Measurements from ENCODE around the gene SDF4. TPM values are rescaled to one million over a fixed set of nuclear protein-coding genes. Genes with fewer than 3 reads are reported as not detected.
"Not testable (repeated sequence)": the region's sequence is repeated elsewhere in the genome, so short reads cannot be mapped to it uniquely, and the experiment has no call there.

Gene SDF4
- total RNA-seq, 1 experiment from 2014 or later: 128 TPM

DNA sequence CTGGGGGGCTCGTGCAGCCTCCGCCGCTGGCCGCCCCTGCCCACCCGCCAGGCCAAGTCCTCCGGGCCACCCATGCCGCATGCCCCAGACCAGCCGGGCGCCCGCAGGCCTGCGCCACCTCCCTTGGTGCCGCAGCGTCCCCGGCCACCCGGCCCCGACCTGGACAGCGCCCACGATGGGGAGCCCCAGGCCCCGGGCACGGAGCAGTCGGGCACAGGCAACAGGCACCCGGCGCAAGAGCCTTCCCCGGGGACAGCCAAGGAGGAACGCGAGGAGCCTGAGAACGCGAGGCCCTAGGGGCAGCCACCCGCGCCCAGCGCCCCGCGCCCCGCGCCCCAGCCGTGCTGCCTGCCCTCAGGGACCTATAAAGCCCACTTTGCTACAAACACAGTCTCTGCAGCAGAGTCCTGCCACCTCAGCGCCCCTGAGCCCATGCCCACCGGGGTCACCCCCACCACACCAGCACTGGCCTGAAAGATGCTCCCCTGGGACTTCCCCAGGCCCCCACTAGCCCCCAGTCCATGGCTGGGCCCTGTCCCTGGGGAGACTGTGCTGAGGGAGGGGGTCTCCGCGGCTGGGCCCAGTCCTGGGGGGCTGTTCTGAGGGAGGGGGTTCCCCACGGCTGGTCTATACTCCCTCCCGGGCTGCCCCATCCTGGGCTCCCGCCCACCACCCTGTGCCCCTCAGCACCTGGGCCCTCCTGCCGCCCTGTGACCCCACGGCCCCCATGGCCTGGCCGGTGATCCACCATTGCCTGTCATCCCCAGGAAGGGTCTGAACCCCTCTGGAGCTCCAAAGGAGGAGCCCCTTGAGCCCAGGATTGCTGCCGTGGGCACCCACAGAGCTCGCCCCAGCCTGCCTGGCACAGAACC lies 34.0 kb downstream of the SDF4 start:
- TF ChIP-seq, protein P1, sequence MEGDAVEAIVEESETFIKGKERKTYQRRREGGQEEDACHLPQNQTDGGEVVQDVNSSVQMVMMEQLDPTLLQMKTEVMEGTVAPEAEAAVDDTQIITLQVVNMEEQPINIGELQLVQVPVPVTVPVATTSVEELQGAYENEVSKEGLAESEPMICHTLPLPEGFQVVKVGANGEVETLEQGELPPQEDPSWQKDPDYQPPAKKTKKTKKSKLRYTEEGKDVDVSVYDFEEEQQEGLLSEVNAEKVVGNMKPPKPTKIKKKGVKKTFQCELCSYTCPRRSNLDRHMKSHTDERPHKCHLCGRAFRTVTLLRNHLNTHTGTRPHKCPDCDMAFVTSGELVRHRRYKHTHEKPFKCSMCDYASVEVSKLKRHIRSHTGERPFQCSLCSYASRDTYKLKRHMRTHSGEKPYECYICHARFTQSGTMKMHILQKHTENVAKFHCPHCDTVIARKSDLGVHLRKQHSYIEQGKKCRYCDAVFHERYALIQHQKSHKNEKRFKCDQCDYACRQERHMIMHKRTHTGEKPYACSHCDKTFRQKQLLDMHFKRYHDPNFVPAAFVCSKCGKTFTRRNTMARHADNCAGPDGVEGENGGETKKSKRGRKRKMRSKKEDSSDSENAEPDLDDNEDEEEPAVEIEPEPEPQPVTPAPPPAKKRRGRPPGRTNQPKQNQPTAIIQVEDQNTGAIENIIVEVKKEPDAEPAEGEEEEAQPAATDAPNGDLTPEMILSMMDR (IDR thresholded peaks at IDR 0.05; ENCODE audit: unreplicated experiment): no peak
- Mint-ChIP-seq H3K4me1 (ENCODE audit: low read depth, unreplicated experiment) (no peaks in the 10 kb centered on the region), H3K27me3 (ENCODE audit: unreplicated experiment) (no peaks in the 10 kb centered on the region), H3K4me3 (ENCODE audit: low read depth, unreplicated experiment) (no peak overlapping the region), H3K9me3 (ENCODE audit: low read depth, unreplicated experiment) (peaks cover 4% of the 10 kb centered on the region), H3K27ac (ENCODE audit: unreplicated experiment) (no peak overlapping the region), H3K36me3 (ENCODE audit: insufficient read depth, unreplicated experiment) (no peaks in the 10 kb centered on the region)
- no peak for DNase-seq
- intact Hi-C loops (cut with micrococcal nuclease; ENCODE audit: unreplicated experiment): no loop called here
- CTCF ChIA-PET: interaction anchor here (0.6 kb wide), 1 partner anchor 209 kb away, joined by 9 read pairs; no protein-coding TSS in a partner anchor
- BruUV-seq (replicated peaks): no TSS peak

DNA sequence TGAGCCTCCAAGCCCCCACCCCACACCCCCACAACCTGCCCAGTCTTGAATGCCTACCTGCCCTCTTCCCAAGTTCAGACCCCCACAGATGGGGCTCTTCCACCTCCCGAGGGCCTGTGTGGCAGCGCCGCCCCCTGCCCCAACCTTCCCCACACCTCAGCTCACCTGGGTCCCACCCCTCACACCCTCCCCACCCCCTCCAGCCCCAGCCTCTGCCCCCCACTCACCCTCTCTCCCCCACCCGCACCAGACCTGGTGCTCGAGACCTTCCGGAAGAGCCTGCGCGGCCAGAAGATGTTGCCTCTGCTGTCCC lies 34.7 kb downstream of the SDF4 start:
- H3K36me3 Mint-ChIP-seq (ENCODE audit: insufficient read depth, unreplicated experiment): no peaks in the 10 kb centered on the region
- DNase-seq: no peak
- no peaks in the 10 kb centered on the region for H3K27me3 Mint-ChIP-seq (ENCODE audit: unreplicated experiment)
- H3K4me1 Mint-ChIP-seq (ENCODE audit: low read depth, unreplicated experiment): no peaks in the 10 kb centered on the region
- H3K4me3 Mint-ChIP-seq (ENCODE audit: low read depth, unreplicated experiment): no peak overlapping the region
- CTCF ChIA-PET: no interaction called here
- no TSS peak for BruUV-seq (replicated peaks)
- H3K27ac Mint-ChIP-seq (ENCODE audit: unreplicated experiment): no peak overlapping the region
- TF ChIP-seq, protein P1 (IDR thresholded peaks at IDR 0.05; ENCODE audit: unreplicated experiment): no peak
- intact Hi-C loops (cut with micrococcal nuclease; ENCODE audit: unreplicated experiment): no loop called here
- peaks cover 4% of the 10 kb centered on the region for H3K9me3 Mint-ChIP-seq (ENCODE audit: low read depth, unreplicated experiment)

DNA sequence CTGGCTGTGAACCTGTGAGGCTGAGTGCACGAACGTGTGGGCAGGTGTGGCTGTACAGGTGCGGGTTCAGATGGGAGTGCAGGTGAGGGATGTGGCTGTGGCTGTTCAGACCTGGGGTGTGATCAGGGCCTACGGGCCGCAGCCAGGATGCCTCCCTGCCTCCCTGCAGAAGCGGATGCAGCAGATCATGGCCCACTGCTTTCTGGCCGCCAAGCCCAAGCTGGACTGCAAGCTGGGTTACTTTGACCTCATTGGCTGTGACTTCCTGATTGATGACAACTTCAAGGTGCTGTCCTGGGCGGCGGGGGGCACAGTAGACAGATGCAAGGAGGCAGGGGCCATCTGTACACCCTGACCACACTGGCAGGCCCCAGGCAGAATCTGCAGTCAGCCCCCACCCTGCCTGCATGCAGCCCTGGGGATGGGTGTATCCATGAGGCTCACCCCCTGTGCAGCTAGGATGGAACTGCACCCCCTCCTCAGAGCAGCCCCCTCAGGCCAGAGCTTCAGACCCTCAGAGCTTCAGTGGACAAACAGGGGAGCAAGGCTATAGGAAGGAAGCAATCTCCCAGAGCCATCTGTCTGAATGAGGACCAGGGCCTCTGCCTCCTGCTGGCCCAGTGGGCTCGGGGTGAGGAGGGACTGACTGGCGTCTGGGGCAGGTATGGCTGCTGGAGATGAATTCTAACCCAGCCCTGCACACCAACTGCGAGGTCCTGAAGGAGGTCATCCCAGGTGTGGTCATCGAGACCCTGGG lies 35.2 kb downstream of the SDF4 start:
- no TSS peak for BruUV-seq (replicated peaks)
- CTCF ChIA-PET: no interaction called here
- Mint-ChIP-seq H3K27me3 (ENCODE audit: unreplicated experiment) (no peaks in the 10 kb centered on the region), H3K4me3 (ENCODE audit: low read depth, unreplicated experiment) (no peak overlapping the region), H3K4me1 (ENCODE audit: low read depth, unreplicated experiment) (no peaks in the 10 kb centered on the region), H3K36me3 (ENCODE audit: insufficient read depth, unreplicated experiment) (no peaks in the 10 kb centered on the region), H3K27ac (ENCODE audit: unreplicated experiment) (no peak overlapping the region), H3K9me3 (ENCODE audit: low read depth, unreplicated experiment) (peaks cover 4% of the 10 kb centered on the region)
- intact Hi-C loops (cut with micrococcal nuclease; ENCODE audit: unreplicated experiment): no loop called here
- no peak for DNase-seq
- TF ChIP-seq, protein P1 (IDR thresholded peaks at IDR 0.05; ENCODE audit: unreplicated experiment): no peak

- H3K27ac Mint-ChIP-seq (ENCODE audit: unreplicated experiment); H3K9me3 Mint-ChIP-seq (ENCODE audit: low read depth, unreplicated experiment); CTCF ChIA-PET; H3K36me3 Mint-ChIP-seq (ENCODE audit: insufficient read depth, unreplicated experiment); intact Hi-C loops (cut with micrococcal nuclease; ENCODE audit: unreplicated experiment); H3K4me3 Mint-ChIP-seq (ENCODE audit: low read depth, unreplicated experiment); BruUV-seq (replicated peaks); H3K27me3 Mint-ChIP-seq (ENCODE audit: unreplicated experiment); DNase-seq; H3K4me1 Mint-ChIP-seq (ENCODE audit: low read depth, unreplicated experiment): not testable (repeated sequence)
Measured at GRCh38 chr1:1195726-1196125, 36.1 kb downstream of the SDF4 start.

DNA sequence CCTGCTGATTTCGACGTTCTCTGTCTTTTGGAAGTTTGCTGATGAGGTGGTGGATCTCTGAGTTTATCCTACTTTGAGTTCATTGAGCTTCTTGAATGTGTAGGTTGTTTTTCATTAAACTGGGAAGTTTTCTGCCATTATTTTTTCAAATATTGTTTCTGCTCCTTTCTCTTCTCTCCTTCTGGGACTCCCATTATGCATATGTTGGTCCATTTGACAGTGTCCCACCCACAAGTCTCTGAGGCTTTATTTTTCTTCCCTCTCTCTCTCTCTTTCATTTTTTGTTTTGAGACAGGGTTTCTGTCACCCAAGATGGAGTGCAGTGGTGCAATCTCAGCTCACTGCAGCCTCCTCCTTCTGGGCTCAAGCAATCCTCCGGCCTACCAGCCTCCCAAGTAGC lies 37.1 kb downstream of the SDF4 start:
- BruUV-seq (replicated peaks): no TSS peak
- Mint-ChIP-seq H3K27ac (ENCODE audit: unreplicated experiment) (no peak overlapping the region), H3K4me1 (ENCODE audit: low read depth, unreplicated experiment) (no peaks in the 10 kb centered on the region), H3K27me3 (ENCODE audit: unreplicated experiment) (no peaks in the 10 kb centered on the region), H3K36me3 (ENCODE audit: insufficient read depth, unreplicated experiment) (no peaks in the 10 kb centered on the region), H3K9me3 (ENCODE audit: low read depth, unreplicated experiment) (peaks cover 4% of the 10 kb centered on the region), H3K4me3 (ENCODE audit: low read depth, unreplicated experiment) (no peak overlapping the region)
- intact Hi-C loops (cut with micrococcal nuclease; ENCODE audit: unreplicated experiment): no loop called here
- TF ChIP-seq, protein P1 (IDR thresholded peaks at IDR 0.05; ENCODE audit: unreplicated experiment): no peak
- DNase-seq: no peak
- CTCF ChIA-PET: no interaction called here
